GM18498 (cell line): ENCODE results near the gene ZBTB21.

Source experiments
- ATAC-seq: cut with Tn5 transposase; IDR thresholded peaks from one replicate; pipeline ENCODE4 v1.9.1; 2021; ENCODE audit warnings: mild to moderate bottlenecking, moderate library complexity; ENCODE audit not compliant: unreplicated experiment

Gene ZBTB21

GRCh38 chr21:42009831-42010506 is at the start of gene ZBTB21:
ZBTB21 (minus strand) TSS chr21:42010360; CDS start chr21:41994095, 16,265 bp downstream.
- ATAC-seq = peak; percentile 67

DNA sequence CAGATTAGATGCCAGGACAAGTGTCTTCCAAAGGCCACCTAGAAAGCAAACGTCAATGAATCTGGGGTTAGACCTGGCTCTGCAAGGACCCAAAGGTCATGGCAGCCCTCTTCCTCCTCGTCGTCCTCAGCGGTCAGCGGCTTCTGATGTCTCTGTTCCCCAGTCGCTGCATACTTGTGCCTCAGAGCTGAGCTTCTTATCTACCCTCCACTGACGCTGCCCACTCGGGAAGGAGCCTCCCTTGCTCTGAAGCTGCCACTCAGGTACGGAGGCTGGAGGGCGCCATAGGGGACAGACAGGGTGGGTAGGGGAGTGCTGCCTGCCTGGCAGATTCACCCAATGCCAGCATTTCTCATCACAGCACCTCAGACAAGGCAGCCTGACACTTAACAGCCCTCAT is 49.6 kb upstream of the ZBTB21 start:
- ATAC-seq = no peak

DNA sequence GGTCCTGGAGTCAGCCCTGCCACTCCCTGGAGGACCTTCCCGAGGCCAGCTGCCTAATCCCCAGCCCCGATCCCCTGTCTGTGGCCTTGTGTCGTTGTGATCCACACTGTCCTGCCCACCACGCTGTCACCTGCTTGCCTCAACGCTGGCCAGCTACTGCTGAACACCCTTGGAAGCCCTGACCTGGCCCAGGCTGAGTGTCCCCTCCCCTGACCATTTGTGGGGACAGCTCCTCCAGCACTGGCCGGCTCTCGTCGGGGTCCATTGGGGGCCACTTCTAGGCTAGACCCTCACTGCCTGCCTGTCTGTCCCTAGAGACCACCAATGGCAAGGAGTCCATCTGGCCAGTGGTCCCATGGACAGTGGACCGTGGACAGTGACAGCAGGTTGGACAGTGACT is 49.0 kb upstream of the ZBTB21 start:
- no peak for ATAC-seq

GRCh38 chr21:42058631-42059111 is 48.5 kb upstream of the ZBTB21 start:
- ATAC-seq = no peak

DNA sequence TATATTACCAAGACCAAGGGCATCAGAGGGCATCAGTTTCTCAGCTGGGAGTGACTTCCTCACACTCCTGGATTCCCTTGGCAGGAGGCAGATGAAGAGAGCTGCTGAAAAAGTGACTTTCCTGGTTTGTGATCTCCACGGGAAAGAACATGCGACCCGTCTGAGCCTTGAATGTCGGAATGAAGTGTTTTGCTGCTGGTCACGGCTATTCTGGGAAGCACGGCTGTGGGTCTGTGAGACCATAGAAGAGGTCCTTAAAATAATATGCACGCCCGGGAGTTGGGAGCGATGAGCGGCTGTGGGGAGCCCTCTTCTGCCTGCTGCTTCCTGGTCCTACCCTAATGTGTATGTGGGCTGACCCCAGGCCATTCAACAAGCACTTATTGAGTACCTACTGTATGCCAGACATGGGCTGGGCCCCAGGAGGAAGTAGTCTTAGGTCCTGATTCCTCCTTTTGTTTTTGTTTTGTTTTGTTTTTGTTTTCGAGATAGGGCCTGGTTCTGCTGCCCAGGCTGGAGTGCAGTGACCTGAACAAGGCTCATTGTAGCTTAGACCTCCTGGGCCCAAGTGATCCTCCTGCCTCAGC is 47.8 kb upstream of the ZBTB21 start:
- no peak for ATAC-seq

GRCh38 chr21:42056996-42057689 is 47.0 kb upstream of the ZBTB21 start:
- no peak for ATAC-seq

DNA sequence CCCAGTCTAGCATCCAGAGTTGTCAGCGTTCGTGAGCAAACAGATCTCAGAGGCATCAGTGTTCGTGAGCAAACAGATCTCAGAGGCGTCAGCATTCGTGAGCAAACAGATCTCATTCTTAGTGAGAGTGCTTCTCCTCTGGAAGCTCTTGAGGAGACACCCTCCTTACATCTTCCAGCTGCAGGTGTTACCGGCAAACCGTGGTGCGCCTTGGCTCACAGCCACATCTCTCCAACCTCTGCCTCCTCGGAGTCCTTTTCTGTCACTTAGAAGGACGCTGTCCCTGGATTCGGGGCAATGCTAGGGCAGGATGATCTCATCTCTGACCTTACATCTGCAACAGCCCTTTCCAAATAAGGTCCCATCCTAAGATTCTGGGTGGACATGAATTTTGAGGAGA is 46.3 kb upstream of the ZBTB21 start:
- ATAC-seq = no peak

GRCh38 chr21:42055425-42055824 is 45.3 kb upstream of the ZBTB21 start:
- ATAC-seq = no peak

GRCh38 chr21:42051788-42052187 is 41.6 kb upstream of the ZBTB21 start:
- ATAC-seq = no peak

GRCh38 chr21:42049578-42050430 is 39.6 kb upstream of the ZBTB21 start:
- no peak for ATAC-seq

DNA sequence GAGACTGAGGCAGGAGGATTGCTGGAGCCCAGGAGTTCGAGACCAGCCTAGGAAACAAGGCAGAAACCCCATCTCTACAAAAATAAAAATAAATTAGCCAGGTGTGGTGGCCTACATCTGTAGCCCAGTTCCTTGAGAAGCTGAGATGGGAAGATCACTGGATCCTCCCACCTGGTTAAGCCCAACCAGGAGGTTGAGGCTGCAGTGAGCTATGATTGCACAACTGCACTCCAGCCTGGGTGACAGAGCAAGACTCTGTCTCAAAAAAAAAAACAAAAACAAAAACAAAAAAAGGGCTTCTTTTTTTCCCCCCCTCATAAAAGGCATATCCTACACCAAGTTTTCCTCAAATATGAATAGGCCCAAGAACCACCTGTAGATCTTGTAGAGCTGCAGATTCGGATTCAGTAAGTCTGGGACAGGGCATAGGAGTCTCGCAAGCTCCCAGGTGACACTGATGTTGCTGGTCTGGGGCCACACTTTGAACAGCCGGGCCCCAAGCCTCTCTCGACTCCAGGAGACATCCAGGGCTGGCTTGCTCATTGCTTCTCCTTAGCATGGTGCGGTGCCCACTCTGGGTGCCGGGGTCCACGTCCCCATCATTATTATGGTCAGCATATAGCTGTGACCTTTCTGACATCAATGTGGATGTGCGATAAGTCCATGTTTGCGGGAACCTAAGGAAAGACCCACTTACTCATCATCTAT is 38.9 kb upstream of the ZBTB21 start:
- ATAC-seq = no peak

GRCh38 chr21:42047821-42048613 is 37.9 kb upstream of the ZBTB21 start:
- ATAC-seq = no peak

DNA sequence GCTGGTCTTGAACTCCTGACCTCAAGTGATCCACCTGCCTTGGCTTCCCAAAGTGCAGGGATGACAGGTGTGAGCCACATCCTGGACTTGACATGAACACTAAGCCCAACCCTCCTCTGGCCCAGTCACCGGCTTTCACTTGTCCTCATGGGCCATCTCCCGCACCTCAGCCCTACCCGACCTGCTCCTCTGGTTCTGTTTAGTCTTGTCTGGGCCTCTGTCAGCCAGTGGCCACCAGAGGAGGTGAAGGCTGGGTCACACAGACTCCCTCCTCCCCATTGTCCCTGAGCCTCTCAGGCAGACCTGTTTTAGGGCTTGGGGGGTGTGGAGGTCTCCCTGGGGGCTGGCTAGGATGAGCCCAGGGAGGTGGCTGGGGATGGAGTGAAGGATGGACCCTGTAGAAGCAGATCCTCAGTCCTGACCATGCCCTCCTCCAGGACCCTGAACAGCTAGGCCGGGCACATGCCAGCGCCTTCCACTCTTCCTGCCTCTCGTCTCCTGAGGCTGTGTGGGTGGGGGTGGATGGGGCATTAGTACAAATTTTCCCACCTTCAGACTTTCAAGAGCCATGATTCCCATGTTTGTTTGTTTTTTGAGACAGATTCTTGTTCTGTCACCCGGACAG is 34.8 kb upstream of the ZBTB21 start:
- no peak for ATAC-seq

DNA sequence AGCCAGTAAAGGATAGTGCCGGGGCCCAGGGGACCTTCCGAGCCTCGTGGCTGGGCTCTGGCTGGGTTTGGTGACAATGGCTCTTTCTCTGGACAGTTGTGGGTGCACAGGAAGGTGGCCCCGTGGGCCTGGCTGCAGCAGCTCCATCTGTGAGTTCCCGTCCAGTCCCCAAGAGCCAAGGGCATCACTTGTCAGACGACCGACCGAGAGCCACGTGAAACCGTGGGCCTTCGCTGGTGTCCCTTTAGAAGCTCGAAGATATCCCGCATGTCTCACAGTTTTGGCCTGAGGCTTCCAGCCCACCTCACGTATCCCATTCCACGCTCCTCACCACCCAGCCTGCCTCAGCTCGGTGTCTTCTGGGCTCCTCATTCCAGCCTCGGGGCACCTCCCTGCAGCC is 33.8 kb upstream of the ZBTB21 start:
- ATAC-seq = no peak

- no peak for ATAC-seq
Observed at GRCh38 chr21:42043201-42043895, 33.2 kb upstream of the ZBTB21 start.

DNA sequence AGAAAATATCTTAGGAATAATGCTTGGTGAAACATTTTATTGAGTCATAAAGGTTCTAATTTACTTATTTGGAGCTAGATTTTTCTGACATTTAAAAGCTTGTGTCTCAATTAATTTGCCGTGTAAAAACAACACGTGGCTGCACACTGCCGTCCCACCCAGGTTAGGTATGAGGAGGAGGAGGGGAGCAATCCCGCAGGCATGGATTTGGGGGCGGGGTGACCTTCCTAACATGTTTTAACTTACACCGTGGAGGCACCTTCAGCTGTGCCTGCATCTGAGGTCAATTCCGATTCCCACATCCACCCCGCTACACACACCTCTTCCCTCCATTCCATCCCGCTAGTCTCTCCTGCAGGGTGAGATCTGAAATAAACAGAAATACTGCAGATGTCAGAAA is 32.5 kb upstream of the ZBTB21 start:
- ATAC-seq = no peak

GRCh38 chr21:42041711-42042110 is 31.6 kb upstream of the ZBTB21 start:
- ATAC-seq = no peak

DNA sequence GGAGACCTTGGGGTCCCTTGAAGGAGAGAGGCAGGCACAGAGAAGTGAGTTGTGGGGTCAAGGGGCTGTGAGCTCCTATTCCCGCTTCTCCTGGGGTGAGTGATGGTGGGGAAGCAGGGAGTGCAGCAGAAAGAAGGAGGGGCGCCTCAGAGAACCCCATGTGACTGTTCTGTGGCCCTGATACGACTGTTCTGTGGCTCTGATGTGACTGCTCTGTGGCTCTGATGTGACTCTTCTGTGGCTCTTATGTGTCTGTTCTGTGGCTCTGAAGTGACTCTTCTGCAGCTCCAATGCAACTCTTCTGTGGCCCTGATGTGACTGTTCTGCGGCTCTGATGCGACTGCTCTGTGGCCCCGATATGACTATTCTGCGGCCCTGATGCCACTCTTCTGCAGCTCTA is 31.1 kb upstream of the ZBTB21 start:
- ATAC-seq = no peak
